HG03469 (cell line): ENCODE data around the gene PHACTR2.
"Not testable (repeated sequence)": the region's sequence is repeated elsewhere in the genome, so short reads cannot be mapped to it uniquely, and the experiment has no call there.

ENCODE experiments used
- ATAC-seq: cut with Tn5 transposase; IDR thresholded peaks from one replicate; pipeline ENCODE4 v1.9.1; 2021; ENCODE audit warnings: mild to moderate bottlenecking, moderate library complexity, moderate number of reproducible peaks; ENCODE audit not compliant: unreplicated experiment

The PHACTR2 gene

DNA sequence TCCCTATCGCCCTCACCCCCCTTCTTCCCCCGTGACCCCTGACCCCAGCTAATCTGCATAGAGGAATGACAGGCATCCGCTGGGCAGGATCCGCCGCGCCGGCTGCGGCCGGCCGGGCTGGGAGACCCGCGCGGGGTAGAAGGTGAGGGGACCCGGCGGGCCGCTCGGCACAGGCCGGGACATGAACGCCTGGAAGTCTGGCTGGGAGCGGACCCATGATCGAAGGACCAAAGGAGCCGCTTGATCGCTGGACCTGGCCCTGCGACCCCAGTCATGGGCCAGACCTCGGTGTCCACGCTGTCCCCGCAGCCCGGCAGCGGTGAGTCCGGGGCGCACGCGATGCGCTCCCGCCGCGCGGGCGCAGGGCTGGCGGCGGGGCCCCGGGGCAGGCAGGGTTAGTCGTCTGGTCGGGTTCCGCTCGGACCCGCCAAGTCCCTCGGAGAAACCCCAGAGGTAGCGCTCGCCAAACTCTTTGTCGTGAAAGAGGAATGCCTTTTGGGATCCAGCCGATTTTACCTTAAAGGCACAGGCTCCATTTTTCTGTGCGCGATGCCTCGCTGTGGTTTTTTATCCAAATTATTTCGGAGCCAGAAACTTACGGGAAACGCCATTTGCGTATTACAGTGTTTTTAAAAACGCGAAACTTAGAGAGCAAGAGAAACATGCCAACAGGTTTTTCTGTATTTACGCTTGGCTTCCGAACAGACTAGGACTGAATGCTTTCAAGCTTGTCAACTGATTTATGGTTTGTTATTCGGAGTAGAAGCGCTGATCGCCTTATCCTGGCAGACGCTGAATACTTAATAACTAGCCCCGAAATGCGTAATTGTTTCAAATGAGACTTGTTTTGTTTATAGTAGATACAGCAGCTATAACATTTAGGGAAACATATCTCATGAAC, at the start of gene PHACTR2:
Gene PHACTR2, plus strand, starts transcription at position 75 of the 901 bp plus-strand sequence. Its CDS starts 199 bp downstream, at position 274.
- ATAC-seq = no peak

- ATAC-seq = no peak
These were observed 48.4 kb upstream of the PHACTR2 start for GRCh38 chr6:143629104-143630080.

- not testable (repeated sequence) for ATAC-seq
These were observed 46.6 kb upstream of the PHACTR2 start for GRCh38 chr6:143631196-143631595.

DNA sequence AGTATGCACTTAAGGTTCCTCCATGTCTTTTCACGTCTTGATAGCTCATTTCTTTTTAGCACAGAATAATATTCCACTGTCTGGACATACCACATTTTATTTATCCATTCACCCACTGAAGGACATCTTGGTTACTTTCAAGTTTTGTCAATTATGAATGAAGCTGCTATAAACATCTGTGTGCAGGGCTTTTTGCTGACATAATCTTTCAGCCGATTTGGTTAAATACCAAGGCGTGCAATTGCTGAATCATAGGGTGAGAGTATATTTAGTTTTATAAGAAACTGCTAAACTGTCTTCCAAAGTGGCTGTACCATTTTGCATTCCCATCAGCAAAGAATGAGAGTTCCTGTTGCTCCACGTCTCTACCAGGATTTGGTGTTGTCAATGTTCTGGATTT, 44.9 kb upstream of the PHACTR2 start:
- no peak for ATAC-seq

DNA sequence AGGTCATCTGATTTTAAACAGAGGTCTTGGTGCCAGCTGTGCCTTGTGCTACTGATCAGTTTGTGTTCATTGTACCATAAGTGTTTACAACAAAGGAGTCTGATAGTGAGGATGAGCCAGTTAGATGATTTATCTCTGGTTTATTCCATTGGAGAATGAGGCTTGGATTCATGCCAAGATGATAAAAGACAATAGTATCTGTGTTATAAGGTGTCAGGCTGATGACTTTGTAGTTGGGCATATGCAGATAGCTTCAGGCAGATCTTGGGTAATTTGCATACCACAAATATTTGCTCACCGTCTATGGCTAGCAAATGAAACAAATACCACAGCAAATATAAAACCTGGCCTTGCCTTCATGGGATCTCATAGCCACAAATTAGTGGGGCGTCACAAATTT, 43.3 kb upstream of the PHACTR2 start:
- ATAC-seq = no peak

DNA sequence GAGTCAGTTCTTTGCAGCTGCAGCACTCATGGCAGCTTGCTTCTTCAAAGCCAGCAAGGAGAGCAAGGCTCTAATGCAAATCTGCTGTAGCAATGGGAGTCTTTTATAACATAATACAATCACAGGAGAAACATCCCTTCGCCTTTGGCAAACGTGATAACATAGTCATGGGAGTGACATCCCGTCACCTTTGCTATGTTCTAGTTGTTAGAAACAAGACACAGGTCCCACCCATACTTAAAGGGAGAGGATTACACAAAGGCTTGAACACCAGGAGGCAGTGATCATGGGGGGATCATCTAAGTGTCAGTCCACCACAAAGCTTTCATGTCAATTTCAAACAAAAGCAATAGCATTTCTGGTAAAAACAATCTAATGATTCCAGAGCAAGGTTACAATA, 40.1 kb upstream of the PHACTR2 start:
- no peak for ATAC-seq

GRCh38 chr6:143642403-143642802, 35.4 kb upstream of the PHACTR2 start:
- no peak for ATAC-seq

GRCh38 chr6:143647191-143647590, 30.6 kb upstream of the PHACTR2 start:
- ATAC-seq = no peak

DNA sequence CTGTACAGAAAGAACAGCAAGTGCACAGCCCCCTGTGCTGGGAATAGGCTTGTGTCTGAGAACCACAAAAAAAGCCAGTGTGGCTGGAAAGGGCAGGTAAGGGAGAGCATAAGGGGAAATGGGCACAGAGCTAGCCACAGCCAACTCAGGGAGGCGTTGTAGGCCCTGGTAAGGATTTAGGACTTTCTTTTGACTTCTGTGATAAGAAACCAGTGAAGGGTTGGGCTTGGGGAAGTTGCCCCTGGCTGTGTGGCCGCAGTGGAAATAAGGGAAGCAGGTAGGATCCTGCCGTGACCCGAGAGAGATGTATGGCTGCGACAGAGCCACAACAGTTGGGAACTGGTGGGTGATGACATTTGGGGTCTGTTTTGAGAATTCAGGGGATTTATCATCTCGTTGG, 30.0 kb upstream of the PHACTR2 start:
- ATAC-seq = no peak

DNA sequence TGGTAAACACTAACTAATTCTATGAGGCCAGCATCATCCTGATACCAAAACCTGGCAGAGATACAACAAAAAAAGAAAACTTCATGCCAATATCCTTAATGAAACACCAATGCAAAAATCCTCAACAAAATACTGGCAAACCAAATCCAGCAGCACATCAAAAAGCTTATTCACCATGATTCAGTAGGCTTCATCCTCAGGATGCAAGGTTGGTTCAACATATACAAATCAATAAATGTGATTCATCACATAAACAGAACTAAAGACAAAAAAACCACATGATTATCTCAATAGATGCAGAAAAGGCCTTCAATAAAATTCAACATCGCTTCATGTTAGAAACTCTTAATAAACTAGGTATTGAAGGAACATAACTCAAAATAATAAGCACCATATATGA, 28.4 kb upstream of the PHACTR2 start:
- not testable (repeated sequence) for ATAC-seq

DNA sequence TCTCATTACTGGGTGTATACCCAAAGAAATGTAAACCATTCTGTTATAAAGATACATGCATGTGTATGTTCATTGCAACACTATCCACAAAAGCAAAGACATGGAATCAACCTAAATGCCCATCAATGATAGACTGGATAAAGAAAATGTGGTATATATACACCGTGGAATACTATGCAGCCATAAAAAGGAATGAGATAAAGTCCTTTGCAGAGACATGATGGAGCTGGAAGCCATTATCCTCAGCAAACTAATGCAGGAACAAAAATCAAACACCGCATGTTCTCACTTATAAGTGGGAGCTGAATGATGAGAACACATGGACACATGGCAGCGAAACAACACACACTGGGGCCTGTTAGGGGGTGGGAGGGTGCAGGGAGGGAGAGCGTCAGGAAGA, 26.4 kb upstream of the PHACTR2 start:
- ATAC-seq = not testable (repeated sequence)

GRCh38 chr6:143652841-143653331, 24.9 kb upstream of the PHACTR2 start:
- ATAC-seq = no peak

GRCh38 chr6:143655541-143655940, 22.2 kb upstream of the PHACTR2 start:
- ATAC-seq = no peak

- no peak for ATAC-seq
These were observed 21.7 kb upstream of the PHACTR2 start for GRCh38 chr6:143656026-143656425.

DNA sequence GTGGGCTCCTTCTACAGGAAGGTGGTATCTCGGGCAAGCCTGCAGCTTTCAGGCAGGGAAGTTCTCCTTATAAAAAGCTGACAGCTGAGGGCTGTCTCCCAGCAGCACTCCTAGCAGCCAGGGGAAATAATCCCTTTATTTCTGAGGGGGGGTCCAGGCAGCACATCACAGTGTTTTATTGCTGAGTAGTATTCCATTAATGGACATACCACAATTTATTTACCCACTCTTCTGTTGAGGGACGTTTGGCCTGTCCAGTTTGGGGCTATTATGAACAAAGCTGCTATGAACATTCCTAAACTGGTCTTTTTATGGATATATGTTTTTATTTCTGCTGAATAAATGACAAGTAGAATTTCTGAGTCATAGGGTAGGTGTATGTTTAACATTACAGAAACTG, 20.0 kb upstream of the PHACTR2 start:
- ATAC-seq = no peak

DNA sequence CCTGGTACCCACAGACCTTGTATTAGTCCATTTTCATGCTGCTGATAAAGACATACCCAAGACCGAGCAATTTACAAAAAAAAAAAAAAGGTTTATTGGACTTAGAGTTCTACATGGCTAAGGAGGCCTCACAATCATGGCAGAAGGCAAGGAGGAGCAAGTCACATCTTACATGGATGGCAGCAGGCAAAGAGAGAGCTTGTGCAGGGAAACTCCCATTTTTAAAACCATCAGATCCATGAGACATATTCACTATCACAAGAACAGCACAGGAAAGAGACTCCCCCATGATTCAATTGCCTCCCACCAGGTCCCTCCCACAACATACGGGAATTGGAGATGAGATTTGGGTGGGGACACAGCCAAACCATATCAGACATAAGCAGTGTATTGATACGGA, 17.6 kb upstream of the PHACTR2 start:
- not testable (repeated sequence) for ATAC-seq

- no peak for ATAC-seq
These were observed 13.6 kb upstream of the PHACTR2 start for GRCh38 chr6:143664171-143664570.

- ATAC-seq = not testable (repeated sequence)
These were observed 11.8 kb upstream of the PHACTR2 start for GRCh38 chr6:143666007-143666406.

GRCh38 chr6:143669483-143669882, 8.3 kb upstream of the PHACTR2 start:
- not testable (repeated sequence) for ATAC-seq

- no peak for ATAC-seq
These were observed 4.1 kb upstream of the PHACTR2 start for GRCh38 chr6:143673669-143674068.
